HG02571 (cell line): ENCODE measurements around the gene NIM1K.
"Not testable (repeated sequence)": the region's sequence is repeated elsewhere in the genome, so short reads cannot be mapped to it uniquely, and the experiment has no call there.

Experiments
- ATAC-seq: cut with Tn5 transposase; IDR thresholded peaks from one replicate; pipeline ENCODE4 v1.9.1; 2021; ENCODE audit warnings: mild to moderate bottlenecking, moderate library complexity; ENCODE audit not compliant: unreplicated experiment

Gene NIM1K

DNA sequence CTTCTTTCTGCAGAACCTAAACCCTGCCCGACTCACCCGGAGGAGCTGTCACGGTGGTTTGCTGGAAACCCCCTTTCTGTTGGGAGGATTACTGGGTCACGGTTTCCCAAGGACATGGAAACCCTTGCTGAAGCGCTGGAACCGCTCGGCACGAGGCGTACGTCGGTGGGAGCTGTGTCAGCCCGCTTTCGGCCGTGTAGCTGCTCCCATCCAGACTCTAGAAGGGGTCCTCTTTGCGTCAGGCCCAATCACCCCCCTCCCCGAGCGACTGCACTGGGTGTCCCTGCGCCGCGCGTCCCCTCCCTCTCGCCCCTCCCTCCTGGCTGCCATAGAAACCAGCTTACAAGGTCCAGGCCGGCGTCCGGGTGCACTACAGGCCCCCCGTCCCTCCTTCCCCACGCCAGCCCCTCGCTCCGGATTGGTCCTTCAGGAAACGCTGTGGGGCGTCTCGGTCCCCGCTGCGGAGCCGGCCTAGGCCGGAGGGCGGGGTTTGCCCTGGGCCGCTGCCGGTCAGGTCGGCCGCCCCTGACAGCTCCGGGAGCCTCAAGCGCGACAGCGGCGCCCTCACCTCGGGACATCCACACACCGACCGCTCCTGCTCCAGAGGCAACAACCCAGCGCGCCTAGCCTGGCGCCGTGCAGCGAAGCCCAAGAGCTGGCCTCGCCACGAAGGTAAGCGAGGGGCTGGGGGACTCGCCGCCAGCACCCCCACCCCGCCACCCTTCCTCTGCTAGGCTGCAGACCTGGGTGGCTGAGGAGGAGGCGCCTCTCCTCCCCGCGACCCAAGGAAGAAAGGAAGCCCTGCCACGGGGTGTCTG lies at the start of gene NIM1K:
Gene NIM1K (plus strand): TSS at position 486 of the 818 bp plus-strand sequence. CDS start 53,551 bp downstream, outside the sequence.
- peak; percentile 70 for ATAC-seq

DNA sequence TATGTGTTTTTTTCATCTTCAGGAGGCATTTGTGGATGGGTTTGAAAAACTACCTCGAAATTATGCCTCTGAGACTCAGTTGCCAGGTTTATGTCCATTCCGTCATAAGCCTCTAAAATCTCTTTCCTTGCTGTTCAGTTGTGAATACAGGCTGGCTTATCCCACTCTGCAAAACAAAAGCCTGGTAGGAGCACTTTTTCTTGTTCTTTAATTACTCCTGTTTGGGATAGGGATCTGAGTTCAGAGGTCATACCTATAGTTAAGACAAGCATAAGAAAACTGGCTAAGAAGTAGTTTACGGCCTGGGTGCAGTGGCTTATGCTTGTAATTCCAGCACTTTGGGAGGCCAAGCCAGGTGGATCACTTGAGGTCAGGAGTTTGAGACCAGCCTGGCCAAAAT lies 47.0 kb upstream of the NIM1K start:
- no peak for ATAC-seq

DNA sequence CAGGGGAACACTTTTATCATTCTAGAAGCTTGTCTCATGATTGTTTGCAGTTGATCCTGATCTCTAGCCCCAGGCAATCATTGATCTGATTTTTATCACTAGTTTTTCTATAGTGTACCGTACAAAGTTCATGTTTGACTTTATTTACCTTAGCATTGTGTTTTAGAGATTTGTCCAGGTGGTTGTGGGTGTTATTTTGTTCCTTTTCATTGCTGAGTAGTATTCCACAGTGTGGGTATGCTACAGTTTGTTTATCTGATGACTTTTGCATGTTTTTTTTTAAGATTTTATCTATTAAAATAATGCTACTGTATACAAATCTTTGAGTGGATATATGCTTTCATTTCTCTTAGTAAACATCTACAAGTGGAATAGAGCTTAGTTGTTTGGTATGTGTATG lies 45.1 kb upstream of the NIM1K start:
- ATAC-seq: no peak

DNA sequence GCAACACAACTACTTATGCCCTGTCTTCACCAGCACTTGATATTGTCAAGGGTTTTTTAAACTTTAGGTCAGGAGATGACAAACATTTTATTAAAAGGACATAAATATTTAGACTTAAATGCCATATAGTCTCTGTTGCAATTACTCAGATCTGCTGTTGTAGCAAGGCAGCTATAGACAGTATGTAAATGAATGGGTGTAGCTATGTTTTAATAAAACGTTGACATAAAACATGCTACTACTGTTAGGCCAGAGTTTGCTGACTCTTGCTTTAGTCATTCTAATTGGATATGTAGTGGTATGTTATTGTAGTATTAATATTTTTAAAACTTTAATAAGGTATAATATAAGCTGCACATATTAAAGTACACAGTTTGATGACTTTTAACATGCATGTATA lies 43.6 kb upstream of the NIM1K start:
- ATAC-seq: no peak

DNA sequence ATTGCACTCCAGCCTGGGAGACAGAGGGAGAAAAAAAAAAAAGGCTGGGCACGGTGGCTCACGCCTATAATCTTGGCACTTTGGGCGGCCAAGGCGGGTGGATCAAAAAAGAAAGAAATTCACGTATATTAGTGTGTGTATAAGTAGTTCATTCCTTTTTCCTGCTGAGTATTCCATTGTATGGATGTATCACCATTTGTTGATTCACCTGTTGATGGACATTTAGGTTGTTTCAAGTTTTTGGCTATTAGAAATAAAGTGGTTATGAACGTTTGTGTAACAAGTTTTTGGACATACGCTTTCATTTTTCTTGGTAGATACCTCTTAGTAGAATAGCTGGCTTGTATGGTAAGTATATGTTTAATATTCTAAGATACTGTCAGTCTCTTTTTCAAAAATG lies 42.8 kb upstream of the NIM1K start:
- no peak for ATAC-seq

DNA sequence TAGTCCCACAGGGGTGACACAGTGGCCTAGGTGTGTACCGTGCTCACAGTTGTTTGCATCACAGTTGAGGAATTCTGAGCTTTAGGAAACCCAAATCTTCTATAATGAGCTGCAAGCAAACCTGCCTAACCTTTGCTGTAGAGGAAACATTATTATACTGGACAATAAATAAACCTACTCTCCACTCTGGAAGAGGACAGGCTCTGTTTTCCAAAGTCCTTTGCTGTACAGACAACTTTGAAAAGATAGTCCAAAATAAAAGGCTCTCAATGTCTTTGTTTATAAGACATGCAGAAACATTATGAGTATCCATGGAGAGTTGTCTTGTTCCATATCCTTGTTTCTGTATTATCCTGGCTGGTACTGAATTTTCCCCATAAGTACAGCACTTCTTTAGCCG lies 42.0 kb upstream of the NIM1K start:
- ATAC-seq: no peak

DNA sequence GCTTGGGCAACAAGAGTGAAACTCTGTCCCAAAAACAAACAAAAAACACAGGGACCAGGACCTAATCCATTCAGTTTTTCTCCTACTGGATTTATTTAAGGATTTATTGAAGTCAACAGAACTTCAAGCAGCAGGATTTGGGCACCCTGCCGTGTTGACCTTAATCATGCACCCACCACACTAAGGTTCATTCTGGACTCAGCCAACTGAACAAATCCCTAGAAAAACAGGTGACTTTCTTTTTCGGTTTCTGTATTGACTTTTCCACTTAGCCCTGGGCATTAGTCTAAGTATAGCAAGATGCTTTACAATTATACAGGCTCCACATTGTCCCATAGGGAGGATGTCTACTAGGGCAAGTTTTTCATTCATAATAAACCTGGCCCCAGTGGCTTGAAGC lies 41.3 kb upstream of the NIM1K start:
- no peak for ATAC-seq

DNA sequence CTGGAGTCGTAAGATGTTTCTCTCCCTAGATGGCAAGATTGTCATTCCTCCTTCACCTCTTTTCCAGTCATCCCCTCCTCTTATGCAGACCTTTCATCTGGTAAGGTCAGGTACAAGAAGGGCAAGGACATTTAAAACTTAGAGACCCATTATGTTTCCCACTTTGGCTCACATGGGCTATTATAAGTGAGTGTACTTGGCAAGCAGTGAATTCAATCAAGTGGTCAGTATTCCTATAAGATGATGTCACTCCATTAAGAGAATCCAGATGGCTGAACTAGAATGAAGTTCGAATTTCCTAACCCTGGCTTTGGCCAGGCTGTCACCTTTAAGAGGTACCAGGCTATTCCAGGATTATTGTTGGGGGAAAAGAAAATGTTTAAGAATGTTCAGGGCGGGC lies 39.1 kb upstream of the NIM1K start:
- no peak for ATAC-seq

DNA sequence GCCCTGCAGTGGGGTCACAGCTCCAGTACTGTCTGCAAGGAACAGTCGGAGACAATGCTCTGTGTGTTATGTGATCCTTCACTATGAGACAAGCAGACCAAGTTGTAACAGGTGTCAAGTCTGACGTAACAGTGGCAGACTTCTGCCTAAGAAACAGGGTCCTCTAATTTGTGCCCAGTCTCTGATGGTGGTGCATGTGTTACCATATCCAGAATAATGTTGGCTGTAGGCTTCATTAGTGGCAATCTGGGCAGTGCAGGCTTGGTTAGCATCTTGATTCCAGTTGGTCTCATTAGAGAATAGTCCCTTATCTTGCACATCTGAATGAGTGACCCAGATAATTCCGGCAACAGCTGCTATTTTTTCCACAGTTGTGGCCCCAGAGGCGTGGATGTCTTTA lies 37.6 kb upstream of the NIM1K start:
- ATAC-seq: no peak

DNA sequence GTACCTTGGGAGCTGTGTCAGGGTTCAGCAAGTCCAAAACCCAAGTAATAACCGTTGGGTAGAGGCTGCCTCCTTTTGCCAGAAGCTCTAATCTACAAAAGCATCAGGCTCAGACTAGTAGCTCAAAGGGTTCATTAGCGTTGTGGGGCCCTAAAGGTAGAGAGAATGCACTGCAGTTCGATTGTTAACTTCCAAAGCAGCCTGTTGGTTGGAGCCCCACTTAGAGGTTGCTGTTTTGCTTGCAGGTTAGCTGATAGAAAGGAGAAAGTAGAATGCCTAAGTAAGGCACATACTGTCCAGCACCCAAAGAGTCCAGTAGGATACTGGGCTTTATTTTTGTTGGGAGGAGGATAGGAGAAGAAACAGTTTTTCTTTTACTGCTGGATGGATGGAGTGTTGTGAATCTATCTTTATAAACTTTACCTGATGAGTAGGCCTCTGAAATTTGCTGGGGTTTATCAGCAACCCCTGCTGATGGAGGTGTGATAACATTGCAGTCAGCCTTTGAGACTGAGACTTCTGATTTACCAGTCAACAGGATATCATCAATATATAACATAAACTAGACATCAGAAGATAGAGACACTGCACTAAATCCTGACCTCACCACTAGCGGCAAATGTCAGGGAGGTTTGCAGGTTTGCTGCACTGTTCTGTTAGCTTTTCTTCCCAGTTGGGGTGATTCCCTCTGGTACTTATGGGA lies 36.5 kb upstream of the NIM1K start:
- ATAC-seq: no peak

DNA sequence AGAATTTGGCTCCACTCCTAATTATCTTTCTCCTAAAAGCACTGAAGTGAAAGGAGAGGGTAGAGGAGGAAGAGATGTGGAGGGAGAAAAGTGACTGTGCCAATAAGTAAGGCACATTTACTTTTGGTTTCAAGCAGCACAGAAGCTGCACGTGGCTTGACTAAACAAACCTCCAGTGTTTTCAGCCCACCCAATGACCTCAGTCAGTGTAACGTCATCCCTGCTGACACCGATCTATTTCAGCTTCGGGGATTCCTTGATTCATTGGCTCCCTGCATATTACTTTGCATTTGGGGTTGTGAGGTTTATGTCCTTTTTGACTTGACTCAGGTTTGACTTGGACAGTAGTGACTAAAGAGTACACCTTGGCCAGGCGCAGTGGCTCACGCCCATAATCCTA lies 35.6 kb upstream of the NIM1K start:
- no peak for ATAC-seq

DNA sequence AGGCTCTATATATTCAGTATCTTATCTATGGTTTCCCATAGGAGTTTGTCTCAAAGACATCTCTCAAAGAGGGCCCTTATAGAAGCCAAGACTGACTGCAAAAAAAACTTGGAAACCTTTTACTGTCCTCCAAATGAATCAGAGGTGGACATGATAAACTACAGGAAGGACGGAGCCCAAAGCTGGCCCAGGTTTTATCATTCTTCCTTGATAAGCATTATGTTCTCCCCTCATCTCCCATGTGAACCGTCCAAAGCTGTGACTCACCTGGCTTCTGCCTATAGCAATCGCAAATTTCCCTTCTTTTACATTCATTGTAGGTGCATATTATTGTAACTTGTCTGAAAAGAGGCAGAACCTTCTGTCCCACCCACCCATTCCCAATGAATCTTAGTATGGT lies 35.0 kb upstream of the NIM1K start:
- no peak for ATAC-seq

DNA sequence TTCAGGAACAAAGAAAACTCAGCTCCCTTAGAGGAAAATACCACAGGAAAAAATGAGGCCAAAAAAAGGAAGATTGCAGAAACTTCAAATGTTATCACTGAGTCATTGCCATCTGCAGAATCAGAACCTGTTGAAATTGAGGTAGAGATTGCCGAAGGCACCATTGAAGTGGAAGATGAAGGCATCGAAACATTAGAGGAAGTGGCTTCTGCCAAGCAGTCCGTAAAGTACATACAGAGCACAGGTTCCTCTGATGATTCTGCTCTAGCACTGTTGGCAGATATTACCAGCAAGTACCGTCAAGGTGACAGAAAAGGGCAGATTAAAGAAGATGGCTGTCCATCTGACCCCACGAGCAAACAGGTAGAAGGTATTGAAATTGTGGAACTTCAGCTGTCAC lies 30.8 kb upstream of the NIM1K start:
- ATAC-seq: no peak

DNA sequence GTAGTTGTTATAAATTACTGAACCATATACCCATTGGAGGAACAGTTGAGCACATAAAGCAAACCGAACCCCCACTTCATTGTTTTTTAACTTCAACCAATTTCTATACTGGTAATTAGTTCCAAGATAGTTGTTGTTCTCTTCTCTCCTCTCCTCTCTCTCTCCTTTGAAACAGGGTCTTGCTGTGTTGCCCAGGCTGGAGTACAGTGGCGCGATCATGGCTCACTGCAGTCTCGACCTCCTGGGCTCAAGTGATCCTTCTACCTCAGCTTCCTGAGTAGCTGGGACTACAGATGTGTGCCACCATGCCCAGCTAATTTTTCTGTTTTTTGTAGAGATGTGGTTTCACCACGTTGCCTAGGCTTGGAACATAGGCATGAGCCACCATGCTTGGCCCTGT lies 27.2 kb upstream of the NIM1K start:
- ATAC-seq: not testable (repeated sequence)

DNA sequence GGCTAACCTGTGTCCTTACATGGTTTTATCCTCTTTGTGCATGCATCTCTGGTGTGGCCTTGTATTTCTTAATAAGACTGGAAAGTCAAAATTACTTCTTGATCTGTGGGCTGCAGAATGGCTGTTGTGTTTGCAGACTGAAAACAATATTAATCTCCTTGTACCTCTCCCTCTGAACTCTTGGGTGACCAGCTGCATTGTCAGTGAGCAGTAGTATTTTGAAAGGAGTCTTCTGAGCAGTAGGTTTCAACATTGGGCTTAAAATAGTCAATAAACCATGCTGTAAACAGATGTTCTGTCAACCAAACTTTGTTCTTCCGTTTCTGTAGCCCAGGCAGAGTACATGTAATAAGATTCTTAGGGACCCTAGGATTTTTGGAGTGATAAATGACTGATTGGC lies 26.7 kb upstream of the NIM1K start:
- ATAC-seq: no peak

DNA sequence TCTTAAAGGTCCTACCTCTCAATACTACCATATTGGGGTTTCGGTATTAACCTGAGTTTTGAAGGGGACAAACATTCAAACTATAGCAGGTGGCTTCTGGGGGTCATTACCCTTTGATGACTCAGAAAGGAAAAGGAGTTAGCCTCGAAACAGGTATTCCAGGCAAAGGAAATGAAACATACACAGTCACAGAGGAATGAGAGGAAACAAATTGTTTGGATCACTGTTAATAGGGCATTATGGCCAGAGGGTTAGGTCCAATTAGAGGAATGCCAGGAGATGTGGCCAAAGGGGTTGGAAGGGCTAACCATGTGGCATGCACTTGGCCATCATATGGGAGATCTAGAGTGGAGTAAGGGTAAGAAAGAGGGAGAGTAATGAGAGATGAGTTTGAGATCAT lies 23.9 kb upstream of the NIM1K start:
- ATAC-seq: no peak

DNA sequence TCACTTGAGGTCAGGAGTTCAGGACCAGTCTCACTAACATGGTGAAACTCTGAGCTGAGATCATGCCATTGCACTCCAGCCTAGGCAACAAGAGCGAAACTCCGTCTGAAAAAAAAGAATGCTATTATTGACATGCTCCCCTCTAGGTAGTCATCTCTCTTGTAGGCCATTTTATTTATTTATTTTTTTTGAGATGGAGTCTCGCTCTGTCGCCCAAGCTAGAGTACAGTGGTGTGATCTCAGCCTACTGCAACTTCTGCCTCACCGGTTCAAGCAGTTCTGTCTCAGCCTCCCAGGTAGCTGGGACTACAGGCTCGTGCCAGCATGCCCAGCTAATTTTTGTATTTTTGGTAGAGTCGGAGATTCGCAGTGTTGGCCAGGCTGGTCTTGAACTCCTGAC lies 20.6 kb upstream of the NIM1K start:
- ATAC-seq: no peak

DNA sequence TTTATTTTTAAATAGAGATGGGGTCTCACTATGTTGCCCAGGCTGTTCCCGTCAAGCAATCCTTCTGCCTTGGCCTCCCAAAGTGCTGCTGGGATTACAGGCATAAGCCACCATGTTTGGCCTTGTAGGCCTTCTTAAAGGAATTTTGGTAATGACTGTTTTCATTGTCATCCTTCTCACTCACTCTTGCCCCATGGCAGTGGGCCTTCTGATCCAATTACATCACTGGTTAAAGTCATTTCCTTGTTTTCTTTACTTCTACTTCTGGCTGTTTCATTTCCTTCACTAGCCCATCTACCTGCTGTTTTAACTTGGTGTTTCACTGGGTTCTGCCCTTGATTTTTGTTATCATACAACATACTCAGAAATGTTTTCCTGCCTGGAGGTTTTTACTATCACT lies 20.1 kb upstream of the NIM1K start:
- no peak for ATAC-seq

DNA sequence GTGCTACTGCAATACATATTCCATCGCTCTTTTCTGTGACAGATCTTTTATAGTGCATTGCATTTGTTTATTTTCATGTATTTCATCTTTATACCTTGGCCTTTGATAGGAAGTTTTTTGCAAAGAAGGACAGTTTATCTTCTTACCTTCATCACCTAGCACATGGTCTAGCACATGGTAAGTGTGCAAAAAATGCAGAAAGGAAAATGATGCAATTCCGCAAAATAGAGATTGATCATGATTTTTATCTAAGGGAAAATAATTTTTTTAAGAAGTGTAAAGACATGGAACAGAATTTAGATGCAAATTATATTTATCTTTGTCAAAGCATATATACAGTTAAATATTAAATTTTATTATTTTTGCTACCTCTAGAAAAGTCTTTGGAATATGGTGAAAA lies 19.2 kb upstream of the NIM1K start:
- ATAC-seq: no peak

DNA sequence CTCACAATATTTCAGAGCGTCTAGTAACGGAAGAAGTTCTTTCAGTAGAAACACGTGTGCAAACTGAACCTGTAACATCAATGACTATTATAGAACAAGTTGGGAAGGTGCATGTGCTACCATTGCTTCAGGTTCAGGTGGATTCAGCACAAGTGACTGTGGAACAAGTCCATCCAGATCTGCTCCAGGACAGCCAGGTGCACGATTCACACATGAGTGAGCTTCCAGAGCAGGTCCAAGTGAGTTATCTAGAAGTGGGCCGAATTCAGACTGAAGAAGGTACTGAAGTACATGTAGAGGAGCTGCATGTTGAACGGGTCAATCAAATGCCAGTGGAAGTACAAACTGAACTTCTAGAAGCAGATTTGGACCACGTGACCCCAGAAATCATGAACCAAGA lies 17.4 kb upstream of the NIM1K start:
- no peak for ATAC-seq

DNA sequence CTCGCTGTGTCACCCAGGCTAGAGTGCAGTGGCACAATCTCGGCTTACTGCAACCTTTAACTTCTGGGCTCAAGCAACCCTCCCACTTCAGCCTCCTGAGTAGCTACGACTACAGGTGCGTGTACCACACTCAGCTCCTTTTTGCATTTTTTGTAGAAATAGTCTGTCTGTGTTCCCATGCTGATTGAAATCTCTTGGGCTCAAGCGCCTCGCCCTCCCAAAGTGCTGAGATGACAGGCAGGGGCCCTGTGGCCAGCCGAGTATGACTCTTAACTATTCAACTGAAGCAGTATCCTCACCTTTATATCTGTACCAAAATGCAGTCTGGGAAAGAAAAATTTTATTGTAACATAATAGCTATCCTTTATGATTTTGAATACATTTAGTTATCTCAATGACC lies 12.2 kb upstream of the NIM1K start:
- ATAC-seq: no peak

DNA sequence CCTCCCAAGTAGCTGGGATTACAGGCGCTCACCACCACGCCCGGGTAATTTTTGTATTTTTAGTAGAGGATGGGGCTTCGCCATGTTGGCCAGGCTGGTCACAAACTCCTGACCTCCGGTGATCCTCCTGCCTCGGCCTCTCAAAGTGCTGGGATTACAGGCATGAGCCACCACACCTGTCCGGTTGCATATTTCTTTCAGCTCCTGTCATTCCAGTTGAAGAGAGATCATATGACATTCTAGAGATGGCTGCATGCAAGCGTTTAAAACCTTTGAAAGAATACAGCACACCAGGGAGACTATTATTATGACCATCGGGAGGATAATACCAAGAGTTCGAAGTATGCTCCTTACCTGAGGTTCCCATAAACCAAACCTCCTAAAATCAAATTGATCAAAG lies 9.6 kb upstream of the NIM1K start:
- ATAC-seq: no peak

DNA sequence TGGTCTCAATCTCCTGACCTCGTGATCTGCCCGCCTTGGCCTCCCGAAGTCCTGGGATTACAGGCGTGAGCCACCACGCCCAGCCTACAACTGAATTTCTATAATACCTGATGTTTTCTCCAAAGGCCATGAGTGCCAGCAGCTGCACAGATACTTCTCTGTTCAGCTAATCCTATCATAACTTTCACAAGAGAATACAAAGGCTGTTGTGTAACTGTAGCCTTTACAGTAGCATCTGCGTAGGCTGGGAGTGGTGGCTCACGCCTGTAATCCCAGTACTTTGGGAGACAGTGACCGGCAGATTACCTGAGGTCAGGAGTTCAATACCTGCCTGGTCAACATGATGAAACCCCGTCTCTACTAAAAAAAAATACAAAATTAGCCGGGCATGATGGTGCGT lies 8.9 kb upstream of the NIM1K start:
- ATAC-seq: not testable (repeated sequence)
